Activated naive CD8-positive, alpha-beta T cell treated with anti-CD3 and anti-CD28 coated beads for 36 hours (primary cell): Measurements from ENCODE around the gene CHAF1A. TPM values are rescaled to one million over a fixed set of nuclear protein-coding genes. Genes with fewer than 3 reads are reported as not detected.
A peak's percentile ranks its signal among the peaks of the same experiment; 100 is the strongest.

Experiments used
- DNase-seq: peaks from one replicate; pipeline ENCODE4 v3.0.0; 2021
- H3K27ac Mint-ChIP-seq: one replicate; pipeline ENCODE4 v1.8.0; 2022; ENCODE audit warnings: mild to moderate bottlenecking, moderate library complexity, mixed read lengths
- H3K27me3 Mint-ChIP-seq: one replicate; pipeline ENCODE4 v1.8.0; 2022; ENCODE audit warnings: mild to moderate bottlenecking, mixed read lengths
- H3K36me3 Mint-ChIP-seq: one replicate; pipeline ENCODE4 v1.8.0; 2021; ENCODE audit warnings: mild to moderate bottlenecking, mixed read lengths
- H3K4me1 Mint-ChIP-seq: one replicate; pipeline ENCODE4 v1.8.0; 2021; ENCODE audit warnings: mixed read lengths
- H3K4me3 Mint-ChIP-seq: one replicate; pipeline ENCODE4 v1.8.0; 2022; ENCODE audit warnings: mild to moderate bottlenecking, moderate library complexity, mixed read lengths
- H3K9me3 Mint-ChIP-seq: one replicate; pipeline ENCODE4 v1.8.0; 2022; ENCODE audit warnings: mixed read lengths
- total RNA-seq, 2 experiments: library from RNA; stranded (reverse); gene quantifications; one replicate each; pipeline ENCODE4 v1.2.3, GENCODE V29; 2021

Gene CHAF1A
- total RNA-seq, 2 experiments from 2014 or later: 76.8 to 77.6 TPM

DNA sequence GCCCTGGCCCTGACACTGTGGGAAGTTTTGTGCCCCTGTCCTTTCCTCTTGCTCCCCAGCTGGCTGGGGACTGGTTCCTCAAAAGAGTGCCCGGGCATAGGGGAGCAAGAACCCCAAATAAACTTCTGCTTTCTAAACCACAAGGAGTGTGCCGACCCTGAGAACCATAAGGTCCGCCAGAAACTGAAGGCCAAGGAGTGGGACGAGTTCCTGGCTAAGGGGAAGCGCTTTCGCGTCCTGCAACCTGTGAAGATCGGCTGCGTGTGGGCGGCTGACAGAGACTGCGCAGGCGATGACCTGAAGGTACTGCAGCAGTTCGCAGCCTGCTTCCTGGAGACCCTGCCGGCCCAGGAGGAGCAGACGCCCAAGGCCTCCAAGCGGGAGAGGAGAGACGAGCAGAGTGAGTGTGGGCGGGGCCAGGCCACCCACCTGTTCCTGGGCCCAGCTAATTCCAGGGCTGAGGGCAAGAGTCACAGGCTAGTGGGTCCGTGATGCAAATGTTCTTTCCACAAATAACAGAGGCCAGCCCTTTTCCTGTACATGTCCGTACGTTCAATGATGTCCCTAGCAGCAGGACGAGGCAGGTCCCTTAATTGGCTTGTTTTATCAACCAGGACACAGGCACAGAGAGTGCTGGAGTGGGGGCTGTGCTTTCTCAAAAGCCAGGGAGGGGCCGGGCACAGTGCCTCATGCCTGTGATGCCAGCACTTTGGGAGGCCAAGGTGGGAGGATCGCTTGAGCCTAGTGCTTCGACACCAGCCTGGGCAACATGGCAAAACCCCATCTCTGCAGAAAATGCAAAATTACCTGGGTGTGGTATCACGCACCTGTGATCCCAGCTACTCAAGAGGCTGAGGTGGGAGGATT lies 29.6 kb downstream of the CHAF1A start:
- Mint-ChIP-seq H3K4me3 (no peak overlapping the region), H3K4me1 (no peaks in the 10 kb centered on the region), H3K9me3 (no peaks in the 10 kb centered on the region), H3K27ac (no peak overlapping the region), H3K27me3 (no peaks in the 10 kb centered on the region), H3K36me3 (peaks cover 50% of the 10 kb centered on the region)
- no peak for DNase-seq

DNA sequence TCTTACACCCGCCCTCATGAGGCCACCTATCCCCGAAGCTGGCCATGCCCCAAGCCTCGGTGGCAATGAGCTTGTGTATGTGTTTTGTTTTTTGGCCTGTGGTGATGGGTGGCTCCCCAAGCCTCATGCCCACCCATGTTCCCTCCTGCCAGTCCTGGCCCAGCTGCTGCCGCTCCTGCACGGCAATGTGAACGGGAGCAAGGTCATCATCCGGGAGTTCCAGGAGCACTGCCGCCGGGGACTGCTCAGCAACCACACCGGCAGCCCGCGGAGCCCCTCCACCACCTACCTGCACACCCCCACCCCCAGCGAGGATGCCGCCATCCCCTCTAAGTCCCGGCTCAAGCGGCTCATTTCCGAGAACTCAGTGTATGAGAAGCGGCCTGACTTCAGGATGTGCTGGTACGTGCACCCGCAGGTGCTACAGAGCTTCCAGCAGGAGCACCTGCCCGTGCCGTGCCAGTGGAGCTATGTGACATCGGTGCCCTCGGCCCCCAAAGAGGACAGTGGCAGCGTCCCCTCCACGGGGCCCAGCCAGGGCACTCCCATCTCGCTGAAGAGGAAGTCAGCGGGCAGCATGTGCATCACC lies 30.6 kb downstream of the CHAF1A start:
- no peaks in the 10 kb centered on the region for H3K27me3 Mint-ChIP-seq
- no peaks in the 10 kb centered on the region for H3K9me3 Mint-ChIP-seq
- H3K4me1 Mint-ChIP-seq: no peaks in the 10 kb centered on the region
- no peak overlapping the region for H3K27ac Mint-ChIP-seq
- H3K4me3 Mint-ChIP-seq: no peak overlapping the region
- DNase-seq: no peak
- peaks cover 51% of the 10 kb centered on the region for H3K36me3 Mint-ChIP-seq

DNA sequence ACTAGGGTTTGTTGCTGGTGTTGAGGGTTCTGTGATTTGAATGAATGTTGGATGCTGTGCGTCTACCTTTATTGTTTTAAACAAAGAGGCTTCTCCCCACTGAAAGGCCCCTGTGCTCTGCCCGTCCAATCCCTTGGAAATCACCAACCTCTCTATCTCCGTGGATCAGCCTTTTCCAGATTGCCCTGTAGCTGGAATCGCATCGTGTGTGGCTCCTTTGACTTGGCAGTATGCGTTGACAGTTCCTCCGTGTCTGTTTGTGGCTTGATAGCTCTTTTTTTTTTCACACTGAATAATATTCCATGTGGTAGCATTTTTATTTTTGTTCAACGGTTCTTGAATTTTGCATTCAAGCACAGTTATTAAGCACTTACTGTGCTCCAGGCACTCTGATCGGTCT lies 32.0 kb downstream of the CHAF1A start:
- H3K9me3 Mint-ChIP-seq: no peaks in the 10 kb centered on the region
- H3K4me3 Mint-ChIP-seq: no peak overlapping the region
- H3K27me3 Mint-ChIP-seq: no peaks in the 10 kb centered on the region
- H3K27ac Mint-ChIP-seq: no peak overlapping the region
- H3K36me3 Mint-ChIP-seq: peaks cover 52% of the 10 kb centered on the region
- no peak for DNase-seq
- no peaks in the 10 kb centered on the region for H3K4me1 Mint-ChIP-seq

GRCh38 chr19:4436231-4436630 lies 33.8 kb downstream of the CHAF1A start:
- H3K4me1 Mint-ChIP-seq: no peaks in the 10 kb centered on the region

GRCh38 chr19:4437103-4437502 lies 34.7 kb downstream of the CHAF1A start:
- no peak overlapping the region for H3K4me3 Mint-ChIP-seq
- H3K9me3 Mint-ChIP-seq: no peaks in the 10 kb centered on the region
- no peaks in the 10 kb centered on the region for H3K27me3 Mint-ChIP-seq
- H3K36me3 Mint-ChIP-seq: peaks cover 45% of the 10 kb centered on the region
- no peak overlapping the region for H3K27ac Mint-ChIP-seq
- no peak for DNase-seq
- no peaks in the 10 kb centered on the region for H3K4me1 Mint-ChIP-seq

More at GRCh38 chr19:4436231-4436630, 33.8 kb downstream of the CHAF1A start:
- Mint-ChIP-seq H3K27ac (no peak overlapping the region), H3K4me3 (no peak overlapping the region), H3K27me3 (no peaks in the 10 kb centered on the region), H3K36me3 (peaks cover 48% of the 10 kb centered on the region), H3K9me3 (no peaks in the 10 kb centered on the region)
- DNase-seq: no peak

- Mint-ChIP-seq H3K4me1 (no peaks in the 10 kb centered on the region), H3K9me3 (no peaks in the 10 kb centered on the region), H3K27ac (no peak overlapping the region), H3K4me3 (no peak overlapping the region), H3K36me3 (peaks cover 38% of the 10 kb centered on the region), H3K27me3 (no peaks in the 10 kb centered on the region)
- DNase-seq: no peak
Measured at GRCh38 chr19:4439243-4439642, 36.8 kb downstream of the CHAF1A start.

- Mint-ChIP-seq H3K4me3 (no peak overlapping the region), H3K4me1 (no peaks in the 10 kb centered on the region), H3K27ac (peak overlapping the region; percentile 58), H3K36me3 (peaks cover 25% of the 10 kb centered on the region), H3K9me3 (no peaks in the 10 kb centered on the region), H3K27me3 (no peaks in the 10 kb centered on the region)
- no peak for DNase-seq
Measured at GRCh38 chr19:4441994-4442818, 39.8 kb downstream of the CHAF1A start.

- H3K4me1 Mint-ChIP-seq: no peaks in the 10 kb centered on the region
- no peaks in the 10 kb centered on the region for H3K9me3 Mint-ChIP-seq
- H3K27ac Mint-ChIP-seq: no peak overlapping the region
- no peak for DNase-seq
- H3K27me3 Mint-ChIP-seq: no peaks in the 10 kb centered on the region
- H3K4me3 Mint-ChIP-seq: no peak overlapping the region
- peaks cover 25% of the 10 kb centered on the region for H3K36me3 Mint-ChIP-seq
Measured at GRCh38 chr19:4442819-4443146, 40.3 kb downstream of the CHAF1A start.

- Mint-ChIP-seq H3K36me3 (peaks cover 22% of the 10 kb centered on the region), H3K4me1 (no peaks in the 10 kb centered on the region), H3K9me3 (no peaks in the 10 kb centered on the region), H3K4me3 (no peak overlapping the region), H3K27ac (no peak overlapping the region), H3K27me3 (no peaks in the 10 kb centered on the region)
- DNase-seq: no peak
Measured at GRCh38 chr19:4443188-4443587, 40.7 kb downstream of the CHAF1A start.

GRCh38 chr19:4443966-4444764 lies 41.7 kb downstream of the CHAF1A start:
- H3K9me3 Mint-ChIP-seq: no peaks in the 10 kb centered on the region
- no peaks in the 10 kb centered on the region for H3K27me3 Mint-ChIP-seq
- H3K36me3 Mint-ChIP-seq: peaks cover 16% of the 10 kb centered on the region
- no peak for DNase-seq
- no peak overlapping the region for H3K4me3 Mint-ChIP-seq
- peaks cover 1% of the 10 kb centered on the region for H3K4me1 Mint-ChIP-seq
- H3K27ac Mint-ChIP-seq: no peak overlapping the region

GRCh38 chr19:4444765-4445741 lies 42.6 kb downstream of the CHAF1A start:
- Mint-ChIP-seq H3K4me1 (peaks cover 1% of the 10 kb centered on the region), H3K4me3 (no peak overlapping the region), H3K9me3 (no peaks in the 10 kb centered on the region), H3K36me3 (peaks cover 12% of the 10 kb centered on the region), H3K27me3 (no peaks in the 10 kb centered on the region), H3K27ac (no peak overlapping the region)
- DNase-seq: no peak

- no peaks in the 10 kb centered on the region for H3K9me3 Mint-ChIP-seq
- peaks cover 1% of the 10 kb centered on the region for H3K4me1 Mint-ChIP-seq
- DNase-seq: no peak
- H3K4me3 Mint-ChIP-seq: no peak overlapping the region
- H3K27me3 Mint-ChIP-seq: no peaks in the 10 kb centered on the region
- no peak overlapping the region for H3K27ac Mint-ChIP-seq
- peaks cover 9% of the 10 kb centered on the region for H3K36me3 Mint-ChIP-seq
Measured at GRCh38 chr19:4445963-4446703, 43.7 kb downstream of the CHAF1A start.

- Mint-ChIP-seq H3K9me3 (no peaks in the 10 kb centered on the region), H3K4me3 (no peak overlapping the region), H3K36me3 (peaks cover 9% of the 10 kb centered on the region), H3K4me1 (peaks cover 1% of the 10 kb centered on the region), H3K27me3 (no peaks in the 10 kb centered on the region), H3K27ac (no peak overlapping the region)
- DNase-seq: no peak
Measured at GRCh38 chr19:4446704-4447200, 44.3 kb downstream of the CHAF1A start.
